BJ (cell line): Measurements from ENCODE around the gene TNRC6C. TPM values are rescaled to one million over a fixed set of nuclear protein-coding genes. Genes with fewer than 3 reads are reported as not detected.

Experiments used
- CTCF ChIA-PET: fragments of 350-600 bp; formaldehyde crosslinking; extraction: SDS; loops from one replicate; lab custom pipeline; 2021; ENCODE audit warnings: antibody characterized with exemption, inconsistent platforms; lab: Yijun Ruan, JAX
- POLR2A ChIA-PET: fragments of 300-600 bp; sonication (Branson Sonifier 250); formaldehyde crosslinking; extraction: SDS; loops from one replicate; lab custom pipeline; 2021; ENCODE audit warnings: antibody characterized with exemption; lab: Charles Lee
- DNase-seq: peaks from one replicate; pipeline ENCODE4 v3.0.0-alpha.2; 2011; ENCODE audit warnings: low read depth
- H3K27me3 ChIP-seq: 2 replicates; pipeline ENCODE4 v1.6.0; 2011; ENCODE audit warnings: low read length; ENCODE audit not compliant: control insufficient read depth, insufficient read depth
- H3K36me3 ChIP-seq: 2 replicates; pipeline ENCODE4 v1.5.1; 2011; ENCODE audit warnings: low read length; ENCODE audit not compliant: control insufficient read depth, insufficient read depth
- H3K4me3 ChIP-seq: 2 replicates; pipeline ENCODE4 v1.5.1; 2011; ENCODE audit warnings: low read depth, mild to moderate bottlenecking, control low read depth, low read length
- polyA plus RNA-seq: library from polyadenylated mRNA; depleted of rRNA; stranded (reverse); fragments of >200 nt; gene quantifications from 2 replicates; pipeline ENCODE4 v1.2.3, GENCODE V29; 2011
- TF ChIP-seq, protein P1 (sequence below): IDR thresholded peaks from 2 replicates; pipeline ENCODE4 v1.5.1; 2011; ENCODE audit warnings: low read depth, mild to moderate bottlenecking, control low read depth, inconsistent platforms, low read length, moderate library complexity; ENCODE audit not compliant: insufficient read depth

Gene TNRC6C
- polyA plus RNA-seq, 1 experiment, result 0.91 TPM

DNA sequence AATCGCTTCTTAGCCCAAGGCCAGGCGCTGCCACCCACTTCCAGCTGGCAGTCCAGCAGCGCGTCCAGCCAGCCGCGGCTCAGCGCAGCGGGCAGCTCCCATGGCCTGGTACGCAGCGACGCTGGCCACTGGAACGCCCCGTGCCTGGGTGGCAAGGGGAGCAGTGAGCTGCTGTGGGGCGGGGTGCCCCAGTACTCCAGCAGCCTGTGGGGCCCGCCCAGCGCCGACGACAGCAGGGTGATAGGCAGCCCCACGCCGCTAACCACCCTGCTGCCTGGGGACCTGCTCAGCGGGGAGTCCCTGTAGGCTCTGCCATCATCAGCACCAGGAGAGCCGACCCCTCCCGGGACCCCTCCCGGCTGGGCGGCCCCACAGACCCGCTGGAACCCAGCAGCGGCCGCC, 146.0 kb downstream of the TNRC6C start:
- no peak for DNase-seq
- Histone ChIP-seq H3K36me3 (peaks cover 10% of the 10 kb centered on the region), H3K27me3 (no peaks in the 10 kb centered on the region), H3K4me3 (no peak overlapping the region)
- POLR2A ChIA-PET, result no interaction called here
- TF ChIP-seq, protein P1, sequence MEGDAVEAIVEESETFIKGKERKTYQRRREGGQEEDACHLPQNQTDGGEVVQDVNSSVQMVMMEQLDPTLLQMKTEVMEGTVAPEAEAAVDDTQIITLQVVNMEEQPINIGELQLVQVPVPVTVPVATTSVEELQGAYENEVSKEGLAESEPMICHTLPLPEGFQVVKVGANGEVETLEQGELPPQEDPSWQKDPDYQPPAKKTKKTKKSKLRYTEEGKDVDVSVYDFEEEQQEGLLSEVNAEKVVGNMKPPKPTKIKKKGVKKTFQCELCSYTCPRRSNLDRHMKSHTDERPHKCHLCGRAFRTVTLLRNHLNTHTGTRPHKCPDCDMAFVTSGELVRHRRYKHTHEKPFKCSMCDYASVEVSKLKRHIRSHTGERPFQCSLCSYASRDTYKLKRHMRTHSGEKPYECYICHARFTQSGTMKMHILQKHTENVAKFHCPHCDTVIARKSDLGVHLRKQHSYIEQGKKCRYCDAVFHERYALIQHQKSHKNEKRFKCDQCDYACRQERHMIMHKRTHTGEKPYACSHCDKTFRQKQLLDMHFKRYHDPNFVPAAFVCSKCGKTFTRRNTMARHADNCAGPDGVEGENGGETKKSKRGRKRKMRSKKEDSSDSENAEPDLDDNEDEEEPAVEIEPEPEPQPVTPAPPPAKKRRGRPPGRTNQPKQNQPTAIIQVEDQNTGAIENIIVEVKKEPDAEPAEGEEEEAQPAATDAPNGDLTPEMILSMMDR, result no peak
- CTCF ChIA-PET, result no interaction called here

DNA sequence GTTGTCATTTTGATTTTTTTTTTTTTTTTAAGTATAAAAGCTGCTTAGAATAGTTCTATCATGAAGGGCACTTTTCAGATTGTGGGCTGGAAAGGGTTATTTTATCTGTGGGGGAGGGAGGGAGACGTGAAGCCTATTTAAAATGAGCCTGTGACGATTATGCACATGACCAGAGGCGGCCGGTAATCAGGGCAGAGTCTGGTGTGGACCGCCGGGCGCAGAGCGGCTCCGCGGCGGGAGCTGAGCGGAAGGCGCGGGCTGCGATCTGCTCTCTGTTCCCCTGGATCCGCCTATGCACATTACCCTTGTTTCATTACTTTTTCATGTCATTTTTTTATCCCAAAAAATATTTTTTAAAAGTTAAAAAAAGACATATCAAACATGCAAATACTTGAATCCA, 146.6 kb downstream of the TNRC6C start:
- TF ChIP-seq, protein P1, result no peak
- no peaks in the 10 kb centered on the region for H3K27me3 ChIP-seq
- DNase-seq, result no peak
- peaks cover 10% of the 10 kb centered on the region for H3K36me3 ChIP-seq
- no peak overlapping the region for H3K4me3 ChIP-seq
- CTCF ChIA-PET, result no interaction called here
- POLR2A ChIA-PET, result no interaction called here

DNA sequence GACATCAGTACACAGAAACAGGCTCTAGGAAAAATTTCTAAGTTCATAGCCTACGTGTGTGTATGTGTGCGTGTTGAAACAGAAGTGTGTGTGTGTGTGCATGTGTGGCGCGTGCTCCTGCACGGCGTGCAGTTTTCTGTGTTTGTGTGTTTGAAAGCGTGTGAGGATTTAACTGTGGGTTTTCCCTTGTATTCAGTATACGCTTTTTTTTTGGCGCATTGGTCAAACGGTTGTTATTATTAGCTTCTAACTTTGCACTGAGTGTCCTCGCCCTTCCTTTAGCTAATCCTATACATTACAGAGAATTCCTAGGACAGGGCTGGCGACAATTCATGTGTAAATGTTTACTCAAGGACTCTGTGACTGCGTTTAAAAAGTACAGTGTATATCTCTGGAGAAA, 147.0 kb downstream of the TNRC6C start:
- ChIA-PET CTCF (no interaction called here), POLR2A (no interaction called here)
- Histone ChIP-seq H3K4me3 (no peak overlapping the region), H3K27me3 (no peaks in the 10 kb centered on the region), H3K36me3 (peaks cover 10% of the 10 kb centered on the region)
- DNase-seq, result no peak
- TF ChIP-seq, protein P1, result no peak

DNA sequence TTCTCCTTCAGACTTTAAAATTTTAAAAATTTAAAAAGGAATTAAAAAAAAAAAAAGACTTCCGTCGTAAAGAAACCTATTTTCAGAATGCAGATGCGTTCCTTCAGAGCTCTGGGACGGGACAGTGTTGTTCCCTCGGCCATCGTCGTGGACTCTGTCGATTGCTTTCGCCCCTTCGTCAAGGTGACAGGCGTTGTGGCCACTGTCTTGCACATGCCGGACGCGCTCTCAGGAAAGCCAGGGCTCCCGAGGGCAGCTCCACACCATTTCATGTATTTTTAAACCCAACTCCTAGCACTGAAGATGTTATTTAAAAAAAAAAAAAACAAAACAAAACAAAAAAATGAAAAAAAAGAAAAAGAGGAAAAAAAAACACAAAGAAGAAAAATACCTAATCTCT, 147.7 kb downstream of the TNRC6C start:
- CTCF ChIA-PET, result no interaction called here
- Histone ChIP-seq H3K4me3 (no peak overlapping the region), H3K27me3 (no peaks in the 10 kb centered on the region), H3K36me3 (peaks cover 10% of the 10 kb centered on the region)
- TF ChIP-seq, protein P1, result no peak
- POLR2A ChIA-PET, result no interaction called here
- no peak for DNase-seq

DNA sequence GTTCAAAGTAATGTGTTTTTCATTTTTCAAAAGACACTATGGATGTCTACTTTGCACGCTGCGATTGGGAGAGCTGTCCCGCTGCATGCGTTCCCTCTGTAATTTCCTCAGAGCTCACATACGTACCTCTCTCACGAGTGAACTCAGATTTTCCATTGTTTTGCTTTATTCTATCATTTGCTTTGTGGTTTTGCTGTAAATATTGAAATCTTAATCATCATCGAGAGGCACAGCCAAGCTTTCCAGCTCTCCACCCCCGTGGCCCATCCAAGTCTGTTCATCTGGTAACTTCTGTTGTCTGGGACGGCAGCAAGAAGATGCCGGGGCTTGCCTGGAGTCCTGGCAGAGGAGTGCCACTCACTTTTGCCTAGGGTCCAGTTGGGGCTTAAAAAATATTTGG, 149.0 kb downstream of the TNRC6C start:
- TF ChIP-seq, protein P1, result no peak
- no peak overlapping the region for H3K4me3 ChIP-seq
- no peaks in the 10 kb centered on the region for H3K27me3 ChIP-seq
- peaks cover 7% of the 10 kb centered on the region for H3K36me3 ChIP-seq
- no peak for DNase-seq
- ChIA-PET POLR2A (no interaction called here), CTCF (no interaction called here)
